ENCODE measurements around the gene TEFM. TPM values are rescaled to one million over a fixed set of nuclear protein-coding genes. Genes with fewer than 3 reads are reported as not detected.

TEFM gene, protein sequence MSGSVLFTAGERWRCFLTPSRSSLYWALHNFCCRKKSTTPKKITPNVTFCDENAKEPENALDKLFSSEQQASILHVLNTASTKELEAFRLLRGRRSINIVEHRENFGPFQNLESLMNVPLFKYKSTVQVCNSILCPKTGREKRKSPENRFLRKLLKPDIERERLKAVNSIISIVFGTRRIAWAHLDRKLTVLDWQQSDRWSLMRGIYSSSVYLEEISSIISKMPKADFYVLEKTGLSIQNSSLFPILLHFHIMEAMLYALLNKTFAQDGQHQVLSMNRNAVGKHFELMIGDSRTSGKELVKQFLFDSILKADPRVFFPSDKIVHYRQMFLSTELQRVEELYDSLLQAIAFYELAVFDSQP
- total RNA-seq = 16.3 TPM
- long read RNA-seq, transcript TEFM-205 (4 exons, 1,891 nt) = major isoform, 7 of 13 reads
- long read RNA-seq, partial matches to known transcripts = 0 of 13 reads
- long read RNA-seq, other reads (novel, unspliced or antisense) = 1 of 13 reads

DNA sequence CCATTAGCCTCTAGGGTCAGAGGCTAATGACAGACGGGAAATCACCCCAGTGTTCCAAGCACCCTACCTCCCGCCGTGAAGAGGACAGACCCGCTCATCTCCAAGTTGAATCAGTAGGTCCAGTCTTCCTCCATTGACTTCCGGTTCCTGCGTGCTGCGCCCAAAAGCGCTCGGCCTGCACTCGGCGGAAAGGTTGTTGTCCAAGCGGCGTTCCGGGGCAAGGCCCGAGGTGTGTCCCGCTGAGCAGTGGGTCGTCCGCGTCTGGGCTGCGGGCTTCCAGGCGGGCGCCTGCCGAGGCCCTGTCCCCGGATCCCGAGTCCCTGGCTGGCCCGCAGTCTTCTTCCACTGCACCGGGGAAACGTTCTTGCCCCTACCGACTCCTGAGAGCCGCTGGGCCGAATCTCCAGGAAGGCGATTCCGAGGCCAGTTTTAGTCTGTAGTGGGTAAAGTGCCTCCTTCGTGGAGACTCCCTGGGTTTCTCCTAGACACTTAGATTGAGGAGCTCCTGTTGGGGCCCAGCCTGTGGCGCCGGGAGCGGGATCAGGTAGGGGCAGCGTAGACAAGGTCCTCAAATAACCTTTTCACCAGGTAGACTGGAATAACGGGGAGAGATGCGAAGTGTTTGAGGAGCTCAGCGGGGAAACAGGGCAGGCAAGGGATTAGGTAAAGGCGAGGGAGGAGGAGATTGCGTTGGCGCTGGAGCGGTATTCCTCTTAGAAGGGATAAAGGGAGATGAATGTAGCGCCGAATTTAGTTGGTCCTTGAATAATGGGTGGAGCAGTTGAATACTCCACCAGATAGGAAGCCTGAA lies at the start of gene TEFM:
TEFM (minus strand) TSS at position 138 of the 811 bp plus-strand sequence; CDS start at position 98, 40 bp downstream.
- peak within 1 kb of the TSS; percentile 75 for H3K4me3 ChIP-seq
- DNase-seq (peak; percentile 92), ATAC-seq (peak; percentile 99)
- no peak for TF ChIP-seq CTCF (IDR thresholded peaks at IDR 0.05)
- H3K36me3 ChIP-seq = peaks cover 28% of the 10 kb centered on the region
- peaks cover 20% of the 10 kb centered on the region for H3K4me1 ChIP-seq
- no peaks in the 10 kb centered on the region for H3K9me3 ChIP-seq
- H3K27ac ChIP-seq = peak within 1 kb of the TSS; percentile 92
- intact Hi-C loops (cut with DNase I) = no loop called here
- H3K27me3 ChIP-seq (ENCODE audit: low read depth) = no peaks in the 10 kb centered on the region

DNA sequence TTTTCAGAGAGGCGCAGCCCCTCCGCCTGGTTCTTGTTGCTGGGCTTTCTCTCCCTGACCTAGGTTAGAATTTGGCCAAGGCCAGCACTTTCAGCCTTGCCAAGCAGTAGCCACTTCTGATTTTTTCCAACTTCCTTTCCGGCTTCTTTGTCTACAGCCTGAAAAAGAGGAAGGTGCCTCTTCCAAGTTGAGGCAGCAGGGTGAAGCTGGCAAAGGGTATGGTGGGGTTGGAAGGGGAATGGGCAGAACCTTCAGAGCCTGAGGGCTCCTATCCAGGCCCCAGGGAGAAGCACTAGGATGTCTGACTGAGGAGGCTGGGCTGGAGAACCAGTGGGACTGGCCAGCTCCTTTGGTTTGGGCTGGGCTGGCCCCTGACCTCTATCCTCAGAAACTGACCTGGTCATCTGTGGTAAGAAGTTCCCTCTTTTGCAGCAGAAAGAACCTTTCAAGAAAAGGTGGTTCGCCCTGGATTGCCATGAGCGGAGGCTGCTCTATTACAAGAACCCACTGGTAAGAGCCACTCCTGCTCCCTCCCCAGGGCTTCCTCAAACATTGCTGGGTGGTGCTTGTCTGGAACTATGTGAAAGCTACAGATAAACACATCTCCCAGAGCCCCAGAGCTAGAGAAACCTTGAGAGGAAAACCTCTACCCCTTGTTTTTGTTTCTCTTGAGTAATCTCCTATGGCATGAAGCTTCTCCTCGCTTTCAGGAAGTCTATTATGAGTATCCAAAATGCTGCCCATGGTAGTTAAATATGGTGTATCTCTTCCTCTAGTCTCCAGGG lies 48.2 kb upstream of the TEFM start:
- DNase-seq (peak; percentile 67), ATAC-seq (peak; percentile 64 to 65)
- peaks cover 64% of the 10 kb centered on the region for H3K4me1 ChIP-seq
- intact Hi-C loops (cut with DNase I) = no loop called here
- H3K27ac ChIP-seq = peak overlapping the region; percentile 76
- no peaks in the 10 kb centered on the region for H3K36me3 ChIP-seq
- H3K4me3 ChIP-seq = no peak overlapping the region
- TF ChIP-seq CTCF (IDR thresholded peaks at IDR 0.05) = no peak
- H3K9me3 ChIP-seq = no peaks in the 10 kb centered on the region
- H3K27me3 ChIP-seq (ENCODE audit: low read depth) = no peaks in the 10 kb centered on the region

DNA sequence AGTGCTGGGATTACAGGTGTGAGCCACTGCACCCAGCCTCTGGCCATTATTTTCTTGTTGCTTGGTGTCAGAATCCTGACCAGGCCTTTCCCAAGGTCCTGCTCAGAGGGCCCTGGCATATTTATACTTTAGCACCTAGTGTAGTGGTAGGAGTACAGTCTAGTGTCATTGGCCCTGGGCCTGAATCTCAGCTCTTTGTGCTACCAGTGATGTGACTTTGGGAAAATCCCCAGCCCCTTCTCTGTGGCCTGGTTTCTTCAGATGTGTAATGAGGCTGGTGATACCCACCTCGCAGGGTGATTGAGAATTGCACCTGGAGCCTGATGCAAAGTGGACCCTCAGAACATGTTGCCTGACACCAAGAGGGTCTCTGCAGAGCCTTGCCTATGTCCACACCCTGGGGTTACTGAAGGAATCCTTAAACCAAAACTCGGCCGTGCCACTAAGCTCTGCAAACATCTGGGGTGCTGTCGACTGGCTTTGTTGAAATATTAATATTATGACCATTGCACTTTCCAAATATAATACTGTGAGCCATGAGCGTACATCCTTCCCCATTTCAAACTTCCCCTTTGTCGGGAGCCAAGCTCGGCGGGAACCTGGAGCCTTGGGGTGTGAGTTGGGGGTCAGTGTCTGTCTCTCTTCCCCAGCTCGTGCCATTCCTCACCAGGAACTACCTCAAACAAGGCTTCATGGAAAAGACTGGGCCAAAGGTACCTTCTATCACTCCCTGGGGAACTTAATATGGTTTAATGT lies 46.8 kb upstream of the TEFM start:
- peak; percentile 55 to 60 for ATAC-seq
- Histone ChIP-seq H3K4me3 (no peak overlapping the region), H3K36me3 (no peaks in the 10 kb centered on the region), H3K27ac (peak overlapping the region; percentile 76), H3K4me1 (peaks cover 61% of the 10 kb centered on the region), H3K9me3 (no peaks in the 10 kb centered on the region), H3K27me3 (ENCODE audit: low read depth) (no peaks in the 10 kb centered on the region)
- TF ChIP-seq CTCF (IDR thresholded peaks at IDR 0.05) = no peak
- intact Hi-C loops (cut with DNase I) = no loop called here
- peak; percentile 62 for DNase-seq

DNA sequence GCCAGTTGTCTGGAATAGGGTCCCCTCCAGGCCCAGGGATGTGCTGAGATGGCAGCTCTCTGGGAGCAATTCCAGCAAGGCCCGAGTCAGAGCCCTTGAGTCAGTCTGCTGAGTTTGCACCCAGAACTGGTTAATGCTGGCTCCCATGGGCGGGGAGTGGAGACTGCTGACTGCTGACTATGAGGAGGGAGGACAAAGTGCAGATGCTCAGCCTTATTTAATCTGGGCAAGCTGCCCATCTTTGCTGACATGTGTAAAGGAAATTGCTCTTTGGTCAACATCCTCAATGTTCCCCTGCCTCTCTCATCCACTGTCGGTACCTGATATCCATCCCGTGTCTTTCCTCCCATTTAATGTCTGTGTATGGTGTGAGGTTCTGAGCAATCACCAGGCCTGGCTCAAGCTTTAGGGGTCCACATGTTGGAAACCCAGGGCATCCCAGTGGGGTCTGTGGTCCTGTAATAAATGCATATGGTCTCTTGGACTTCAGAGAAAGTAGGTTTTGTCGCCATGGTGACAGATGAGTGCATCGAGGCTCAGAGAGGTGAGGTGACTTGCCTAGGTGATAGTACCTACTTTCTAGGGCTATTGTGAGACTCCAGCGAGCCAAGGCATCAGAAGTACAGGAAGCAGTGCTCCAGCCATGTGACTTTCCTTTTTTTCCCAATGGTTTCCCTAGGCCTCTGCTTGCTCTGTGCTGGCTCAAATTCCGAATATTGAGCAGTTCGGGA lies 44.8 kb upstream of the TEFM start:
- Histone ChIP-seq H3K36me3 (no peaks in the 10 kb centered on the region), H3K9me3 (no peaks in the 10 kb centered on the region), H3K27me3 (ENCODE audit: low read depth) (no peaks in the 10 kb centered on the region), H3K4me3 (no peak overlapping the region), H3K4me1 (peaks cover 41% of the 10 kb centered on the region), H3K27ac (peak overlapping the region; percentile 56)
- intact Hi-C loops (cut with DNase I) = no loop called here
- ATAC-seq (peak; percentile 41 to 80), DNase-seq (peak; percentile 77)
- TF ChIP-seq CTCF (IDR thresholded peaks at IDR 0.05) = no peak

Data from lower lobe of right lung (tissue), 2 donors.